ENCODE results near the gene KSR2. TPM values are rescaled to one million over a fixed set of nuclear protein-coding genes. Genes with fewer than 3 reads are reported as not detected.

KSR2 gene
- total RNA-seq, 1 donor from 2014 or later: 2.0 TPM

- Mint-ChIP-seq H3K4me3 (no peak overlapping the region), H3K4me1 (ENCODE audit: unreplicated experiment) (no peaks in the 10 kb centered on the region), H3K27ac (no peak overlapping the region), H3K36me3 (no peaks in the 10 kb centered on the region), H3K27me3 (peaks cover 24% of the 10 kb centered on the region), H3K9me3 (peaks cover 7% of the 10 kb centered on the region)
- no peak for TF ChIP-seq CTCF (conservative IDR thresholded peaks at IDR 0.05)
- DNase-seq (ENCODE audit: extremely low spot score, unreplicated experiment): no peak
These were observed 86.6 kb downstream of the KSR2 start for GRCh38 chr12:117882181-117882580.

DNA sequence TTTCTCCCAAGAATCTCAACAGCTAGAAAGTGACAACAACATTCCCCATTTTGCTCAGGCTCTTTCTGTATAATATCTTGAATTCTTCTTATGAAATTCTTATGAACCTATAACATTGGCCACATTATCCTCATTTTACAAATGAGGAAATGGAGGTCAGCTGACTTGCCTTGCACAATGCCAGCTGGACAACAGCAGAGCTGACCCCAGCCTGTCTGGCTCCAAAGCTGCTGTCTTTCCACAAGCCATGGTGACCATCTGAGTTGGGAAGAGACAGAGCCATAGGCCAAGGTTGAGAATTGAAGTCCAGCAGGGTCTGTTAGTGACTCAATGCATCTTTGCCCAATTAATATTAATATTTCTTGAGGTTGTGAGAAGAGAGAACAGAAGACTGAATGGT is 87.3 kb downstream of the KSR2 start:
- no peaks in the 10 kb centered on the region for H3K4me1 Mint-ChIP-seq (ENCODE audit: unreplicated experiment)
- H3K4me3 Mint-ChIP-seq: no peak overlapping the region
- peaks cover 7% of the 10 kb centered on the region for H3K9me3 Mint-ChIP-seq
- no peak for DNase-seq (ENCODE audit: extremely low spot score, unreplicated experiment)
- no peak overlapping the region for H3K27ac Mint-ChIP-seq
- H3K36me3 Mint-ChIP-seq: no peaks in the 10 kb centered on the region
- H3K27me3 Mint-ChIP-seq: peaks cover 24% of the 10 kb centered on the region
- no peak for TF ChIP-seq CTCF (conservative IDR thresholded peaks at IDR 0.05)

GRCh38 chr12:117878605-117879004 is 90.2 kb downstream of the KSR2 start:
- DNase-seq (ENCODE audit: extremely low spot score, unreplicated experiment): no peak
- no peak for TF ChIP-seq CTCF (conservative IDR thresholded peaks at IDR 0.05)
- peaks cover 25% of the 10 kb centered on the region for H3K27me3 Mint-ChIP-seq
- no peak overlapping the region for H3K4me3 Mint-ChIP-seq
- H3K9me3 Mint-ChIP-seq: peaks cover 7% of the 10 kb centered on the region
- H3K36me3 Mint-ChIP-seq: no peaks in the 10 kb centered on the region
- no peak overlapping the region for H3K27ac Mint-ChIP-seq
- peaks cover 11% of the 10 kb centered on the region for H3K4me1 Mint-ChIP-seq (ENCODE audit: unreplicated experiment)

DNA sequence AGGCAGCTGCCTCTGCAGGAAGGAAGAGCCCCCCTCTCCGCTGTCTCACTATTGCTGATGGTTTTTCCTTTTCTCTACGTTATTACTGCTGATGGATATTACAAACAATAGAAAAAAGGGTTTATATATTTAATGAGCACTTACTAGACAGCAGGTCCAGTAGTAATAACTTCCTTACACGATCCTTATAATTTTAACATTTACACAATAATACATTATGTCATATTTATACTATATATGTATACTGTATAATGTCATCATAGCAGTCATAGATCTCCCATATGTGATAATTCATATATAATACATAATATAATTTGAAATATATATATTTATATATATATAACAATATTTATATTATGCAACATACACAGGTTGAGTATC is 92.4 kb downstream of the KSR2 start:
- no peak for DNase-seq (ENCODE audit: extremely low spot score, unreplicated experiment)
- H3K36me3 Mint-ChIP-seq: no peaks in the 10 kb centered on the region
- no peak overlapping the region for H3K27ac Mint-ChIP-seq
- no peaks in the 10 kb centered on the region for H3K9me3 Mint-ChIP-seq
- H3K4me3 Mint-ChIP-seq: no peak overlapping the region
- no peak for TF ChIP-seq CTCF (conservative IDR thresholded peaks at IDR 0.05)
- peaks cover 11% of the 10 kb centered on the region for H3K4me1 Mint-ChIP-seq (ENCODE audit: unreplicated experiment)
- H3K27me3 Mint-ChIP-seq: peaks cover 16% of the 10 kb centered on the region

DNA sequence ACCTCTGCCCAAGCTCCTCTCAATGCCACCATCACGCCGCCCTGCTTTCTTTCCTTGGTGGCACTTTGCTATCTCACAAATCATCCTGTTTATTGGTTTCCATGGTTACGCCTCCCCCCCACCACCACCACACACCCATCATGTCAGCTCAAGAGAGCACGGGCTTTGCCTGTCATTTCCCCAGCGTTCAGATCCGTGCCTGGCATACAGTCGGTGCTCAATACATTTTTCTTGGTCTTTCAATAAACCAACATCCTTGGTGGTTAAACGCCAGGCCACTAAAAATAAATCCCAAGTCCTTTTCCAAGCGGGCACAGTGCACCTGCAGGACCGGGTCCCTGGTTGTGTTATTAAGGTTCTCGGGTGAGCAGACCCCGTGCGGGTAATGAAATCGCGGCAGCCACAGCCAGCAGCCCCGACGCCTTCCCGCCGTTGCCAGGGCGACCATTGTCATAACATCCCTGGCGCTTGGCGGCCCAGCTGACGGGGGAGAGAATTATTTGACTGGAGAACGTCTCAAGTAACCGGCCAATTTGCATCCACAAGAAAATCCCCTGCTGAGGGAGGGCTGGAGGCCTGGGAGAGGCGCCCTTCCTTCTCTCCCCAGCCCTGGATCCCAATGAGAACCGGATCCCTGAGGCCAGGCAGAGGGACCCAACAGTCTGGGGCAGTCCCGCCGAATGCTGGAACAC is 92.9 kb downstream of the KSR2 start:
- peaks cover 16% of the 10 kb centered on the region for H3K27me3 Mint-ChIP-seq
- DNase-seq (ENCODE audit: extremely low spot score, unreplicated experiment): peak; percentile 74
- no peak for TF ChIP-seq CTCF (conservative IDR thresholded peaks at IDR 0.05)
- H3K9me3 Mint-ChIP-seq: no peaks in the 10 kb centered on the region
- no peaks in the 10 kb centered on the region for H3K36me3 Mint-ChIP-seq
- peak overlapping the region; percentile 52 for H3K4me3 Mint-ChIP-seq
- no peak overlapping the region for H3K27ac Mint-ChIP-seq
- H3K4me1 Mint-ChIP-seq (ENCODE audit: unreplicated experiment): peaks cover 11% of the 10 kb centered on the region

Measured in type B pancreatic cell (in vitro differentiated cells).